Chondrocyte (in vitro differentiated cells): Measurements from ENCODE around the gene ZNF524. TPM values are rescaled to one million over a fixed set of nuclear protein-coding genes. Genes with fewer than 3 reads are reported as not detected.
A peak's percentile ranks its signal among the peaks of the same experiment; 100 is the strongest.

Source experiments
- DNase-seq: peaks from one replicate; pipeline ENCODE4 v3.0.0; 2021; ENCODE audit warnings: mixed read lengths, low spot score
- H3K27ac Mint-ChIP-seq: one replicate; pipeline ENCODE4 v1.8.0; 2021; ENCODE audit warnings: mild to moderate bottlenecking, moderate library complexity, mixed read lengths; ENCODE audit not compliant: unreplicated experiment
- H3K27me3 Mint-ChIP-seq: 2 replicates; pipeline ENCODE4 v1.8.0; 2021; ENCODE audit warnings: low read depth, mixed read lengths
- H3K36me3 Mint-ChIP-seq: 2 replicates; pipeline ENCODE4 v1.8.0; 2021; ENCODE audit warnings: low read depth, mixed read lengths
- H3K4me1 Mint-ChIP-seq: 2 replicates; pipeline ENCODE4 v1.8.0; 2021; ENCODE audit warnings: low read depth, mild to moderate bottlenecking, mixed read lengths
- H3K4me3 Mint-ChIP-seq: one replicate; pipeline ENCODE4 v1.8.0; 2021; ENCODE audit warnings: mild to moderate bottlenecking, moderate library complexity, mixed read lengths; ENCODE audit not compliant: unreplicated experiment
- H3K9me3 Mint-ChIP-seq: 2 replicates; pipeline ENCODE4 v1.8.0; 2021; ENCODE audit warnings: low read depth, mixed read lengths
- total RNA-seq: library from RNA; stranded (reverse); gene quantifications from 3 replicates; pipeline ENCODE4 v1.2.1, GENCODE V29; 2021
- TF ChIP-seq, protein P1 (sequence below): fragments of 200-600 bp; sonication (generic); IDR thresholded peaks from 2 replicates; pipeline ENCODE4 v1.5.0; 2021; ENCODE audit warnings: antibody characterized with exemption, mild to moderate bottlenecking, moderate library complexity

ZNF524 gene
- total RNA-seq, 1 donor from 2014 or later = 11.0 TPM

DNA sequence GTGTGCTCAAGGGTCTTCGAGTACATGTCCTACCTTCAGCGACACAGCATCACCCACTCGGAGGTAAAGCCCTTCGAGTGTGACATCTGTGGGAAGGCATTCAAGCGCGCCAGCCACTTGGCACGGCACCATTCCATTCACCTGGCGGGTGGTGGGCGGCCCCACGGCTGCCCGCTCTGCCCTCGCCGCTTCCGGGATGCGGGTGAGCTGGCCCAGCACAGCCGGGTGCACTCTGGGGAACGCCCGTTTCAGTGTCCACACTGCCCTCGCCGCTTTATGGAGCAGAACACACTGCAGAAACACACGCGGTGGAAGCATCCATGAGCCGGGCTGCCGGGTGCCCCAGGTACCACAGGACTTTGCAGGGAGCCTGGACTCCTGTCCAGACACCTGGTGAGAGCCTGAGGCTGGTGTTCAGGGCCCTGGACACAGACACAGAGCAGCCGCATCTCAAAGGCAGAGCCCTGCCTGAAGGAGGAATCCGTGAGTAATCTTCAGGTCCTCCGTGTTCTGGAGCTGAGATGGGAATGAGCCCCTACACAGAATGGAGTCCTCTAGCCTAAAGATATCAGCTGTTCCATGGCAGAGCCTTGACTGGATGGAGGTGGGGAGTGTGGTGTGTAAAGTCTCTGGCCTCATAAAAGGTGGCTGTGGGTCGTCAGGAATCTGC, 44.9 kb downstream of the ZNF524 start:
- no peaks in the 10 kb centered on the region for H3K9me3 Mint-ChIP-seq
- no peak for DNase-seq

DNA sequence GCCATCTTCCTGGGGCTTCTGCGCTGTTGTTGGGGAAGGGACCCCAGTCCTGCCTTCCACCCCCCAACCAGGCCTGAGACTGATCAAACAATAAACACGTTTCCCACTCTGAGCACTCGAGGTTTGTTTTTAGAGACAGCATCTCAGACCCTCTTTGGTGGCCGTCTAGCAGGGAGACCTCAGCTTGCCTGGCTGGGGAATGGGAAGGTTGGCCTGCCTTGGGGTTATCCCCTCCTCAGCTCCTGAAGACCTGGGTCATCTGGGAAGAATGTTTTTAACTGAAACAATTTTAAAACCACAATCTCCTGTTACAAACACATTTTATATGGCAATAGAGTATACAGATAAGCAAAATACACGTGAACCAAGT, 45.4 kb downstream of the ZNF524 start:
- peak overlapping the region; percentile 4 for H3K4me3 Mint-ChIP-seq
- H3K27ac Mint-ChIP-seq = no peak overlapping the region
- H3K9me3 Mint-ChIP-seq = no peaks in the 10 kb centered on the region
- H3K4me1 Mint-ChIP-seq = peaks cover 58% of the 10 kb centered on the region
- H3K27me3 Mint-ChIP-seq = no peaks in the 10 kb centered on the region
- DNase-seq = no peak
- TF ChIP-seq, protein P1, sequence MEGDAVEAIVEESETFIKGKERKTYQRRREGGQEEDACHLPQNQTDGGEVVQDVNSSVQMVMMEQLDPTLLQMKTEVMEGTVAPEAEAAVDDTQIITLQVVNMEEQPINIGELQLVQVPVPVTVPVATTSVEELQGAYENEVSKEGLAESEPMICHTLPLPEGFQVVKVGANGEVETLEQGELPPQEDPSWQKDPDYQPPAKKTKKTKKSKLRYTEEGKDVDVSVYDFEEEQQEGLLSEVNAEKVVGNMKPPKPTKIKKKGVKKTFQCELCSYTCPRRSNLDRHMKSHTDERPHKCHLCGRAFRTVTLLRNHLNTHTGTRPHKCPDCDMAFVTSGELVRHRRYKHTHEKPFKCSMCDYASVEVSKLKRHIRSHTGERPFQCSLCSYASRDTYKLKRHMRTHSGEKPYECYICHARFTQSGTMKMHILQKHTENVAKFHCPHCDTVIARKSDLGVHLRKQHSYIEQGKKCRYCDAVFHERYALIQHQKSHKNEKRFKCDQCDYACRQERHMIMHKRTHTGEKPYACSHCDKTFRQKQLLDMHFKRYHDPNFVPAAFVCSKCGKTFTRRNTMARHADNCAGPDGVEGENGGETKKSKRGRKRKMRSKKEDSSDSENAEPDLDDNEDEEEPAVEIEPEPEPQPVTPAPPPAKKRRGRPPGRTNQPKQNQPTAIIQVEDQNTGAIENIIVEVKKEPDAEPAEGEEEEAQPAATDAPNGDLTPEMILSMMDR = no peak
- H3K36me3 Mint-ChIP-seq = peaks cover 5% of the 10 kb centered on the region

More for the DNA sequence above, 44.9 kb downstream of the ZNF524 start:
- Mint-ChIP-seq H3K27me3 (no peaks in the 10 kb centered on the region), H3K36me3 (peaks cover 5% of the 10 kb centered on the region), H3K4me1 (peaks cover 58% of the 10 kb centered on the region), H3K4me3 (peak overlapping the region; percentile 84), H3K27ac (peak overlapping the region; percentile 90)
- TF ChIP-seq, protein P1 = no peak

DNA sequence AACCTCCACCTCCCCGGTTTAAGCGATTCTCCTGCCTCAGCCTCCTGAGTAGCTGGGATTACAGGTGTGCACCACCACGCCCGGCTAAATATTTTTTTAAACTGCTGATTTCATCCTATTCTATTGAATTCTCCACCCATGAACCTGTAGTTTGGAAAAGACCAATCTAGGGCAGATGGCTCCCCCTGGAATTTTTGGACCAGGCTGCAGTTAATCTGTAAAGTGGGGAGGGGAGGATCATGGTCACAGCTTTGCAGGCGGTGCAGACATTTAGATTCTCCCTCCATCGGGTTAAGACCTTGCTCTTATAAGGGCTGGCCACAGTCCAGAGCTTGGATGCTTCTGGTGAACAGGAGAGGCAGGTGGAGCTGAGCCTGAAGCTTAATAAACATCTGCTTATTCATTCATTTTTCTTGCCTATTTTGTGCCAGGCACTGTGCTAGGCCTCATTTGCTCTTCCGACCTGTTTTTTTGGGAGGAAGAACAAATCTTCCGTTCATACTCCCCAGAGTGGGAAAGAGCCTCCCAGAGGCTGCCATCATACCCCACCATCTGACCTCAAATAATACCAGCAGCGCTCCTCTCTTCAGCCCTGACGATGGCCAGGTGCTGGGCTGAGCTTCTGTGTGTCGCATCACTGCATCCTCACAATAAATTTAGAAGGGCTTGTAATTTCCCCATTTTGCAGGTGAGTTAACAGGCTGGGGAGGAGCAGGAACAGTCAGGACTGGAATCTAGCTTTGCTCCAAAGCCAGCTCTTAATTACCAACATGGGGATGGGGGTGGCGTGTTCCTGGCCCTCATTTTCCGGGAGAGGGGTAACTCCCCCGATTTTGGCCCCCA, 47.0 kb downstream of the ZNF524 start:
- Mint-ChIP-seq H3K27me3 (no peaks in the 10 kb centered on the region), H3K4me3 (peak overlapping the region; percentile 82), H3K9me3 (no peaks in the 10 kb centered on the region), H3K36me3 (peaks cover 8% of the 10 kb centered on the region), H3K27ac (peak overlapping the region; percentile 79), H3K4me1 (peaks cover 58% of the 10 kb centered on the region)
- DNase-seq = no peak
- TF ChIP-seq, protein P1 = no peak

DNA sequence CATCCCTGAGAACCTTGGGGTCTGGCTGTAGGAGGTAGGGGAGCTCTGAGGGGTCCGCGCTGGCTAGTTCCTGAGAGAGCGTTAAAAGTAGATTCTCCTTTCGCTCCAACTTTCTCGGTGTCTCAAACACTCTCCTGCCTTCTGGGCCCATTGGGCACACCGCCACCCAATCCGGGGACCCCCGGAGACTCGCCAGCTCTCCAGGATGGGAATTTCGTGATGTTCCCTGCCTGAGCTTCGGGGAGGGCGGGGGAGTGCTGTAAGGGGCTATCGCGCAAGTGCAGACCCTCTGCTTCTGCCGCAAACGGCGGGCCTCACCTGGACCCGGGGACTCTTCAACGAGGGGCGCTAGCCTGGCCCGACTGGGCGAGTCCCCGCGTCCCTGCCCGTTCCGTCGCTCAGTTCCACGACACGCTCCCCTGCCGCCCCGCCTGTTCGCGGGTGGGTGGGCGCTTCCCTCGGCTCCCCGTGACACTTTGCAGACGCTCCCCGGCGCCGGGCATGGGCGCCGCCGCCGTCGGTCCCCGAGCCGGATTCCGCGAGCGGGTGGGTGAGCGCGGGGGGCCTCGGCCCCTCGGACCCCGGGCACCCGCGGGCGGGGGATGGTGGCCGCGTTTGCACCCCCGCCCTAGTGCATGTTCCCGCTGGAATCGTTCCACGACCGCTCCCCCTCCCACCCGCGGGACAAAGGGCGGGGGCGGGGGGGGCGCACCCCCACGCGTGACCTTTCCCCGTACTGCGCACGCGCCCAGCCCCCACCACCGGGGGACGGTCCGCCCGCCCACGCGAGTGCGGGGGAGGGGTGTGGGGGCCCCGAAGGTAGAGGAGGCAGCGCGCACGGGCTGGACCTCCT, 47.9 kb downstream of the ZNF524 start, which contains the start of gene CCDC106:
TSS of gene CCDC106 (plus strand) at position 481 of the 853 bp plus-strand sequence. CDS start 835 bp downstream, outside the sequence.
- peak within 1 kb of the TSS; percentile 82 for H3K4me3 Mint-ChIP-seq
- TF ChIP-seq, protein P1 = no peak

More for the DNA sequence above, 47.9 kb downstream of the ZNF524 start, which contains the start of gene CCDC106:
- Mint-ChIP-seq H3K27me3 (no peaks in the 10 kb centered on the region), H3K36me3 (peaks cover 8% of the 10 kb centered on the region), H3K9me3 (no peaks in the 10 kb centered on the region), H3K4me1 (peaks cover 55% of the 10 kb centered on the region), H3K27ac (peak within 1 kb of the TSS; percentile 79)
- peak; percentile 93 for DNase-seq
